ENCODE data around the gene CHRNA4.

CHRNA4 gene

DNA sequence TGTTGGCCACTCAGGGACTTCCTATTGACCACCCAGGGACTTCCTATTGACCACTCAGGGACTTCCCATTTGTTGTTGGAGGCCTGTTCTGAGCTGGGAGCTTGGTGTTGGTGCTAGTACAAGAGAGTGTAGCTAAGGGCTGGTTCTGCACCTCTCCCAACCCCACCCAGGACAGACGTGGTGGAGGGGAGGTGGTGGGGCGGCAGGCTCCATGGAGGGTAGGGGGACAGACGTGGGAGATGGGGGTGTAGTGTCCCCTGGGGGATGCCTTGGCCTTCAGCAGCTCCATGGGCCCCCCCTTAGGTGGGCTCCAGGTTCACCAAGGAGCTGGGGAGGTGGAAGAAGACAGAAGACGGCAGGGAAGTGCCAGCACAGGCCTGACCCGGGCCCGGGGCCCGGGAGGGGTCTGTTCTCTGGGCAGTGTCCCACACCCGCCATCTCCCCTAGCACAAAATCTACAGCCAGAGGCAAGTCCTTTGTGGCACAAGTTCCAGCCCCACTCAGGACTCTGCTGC, 33.9 kb downstream of the CHRNA4 start:
- Histone ChIP-seq H3K4me1 (ENCODE audit: low read depth, poor library complexity, severe bottlenecking) (peaks cover 3% of the 10 kb centered on the region), H4K20me1 (ENCODE audit: insufficient read depth) (no peaks in the 10 kb centered on the region), H3K36me3 (ENCODE audit: insufficient read depth) (no peaks in the 10 kb centered on the region), H3K27ac (no peak overlapping the region), H3K4me3 (IDR thresholded peaks at IDR 0.05; ENCODE audit: insufficient read depth, low read depth, low read length) (no peak overlapping the region), H3K4me2 (no peak overlapping the region), H3K79me2 (ENCODE audit: insufficient read depth, low read depth) (no peaks in the 10 kb centered on the region), H3K9ac (no peak overlapping the region), H3K27me3 (ENCODE audit: insufficient read depth, low read depth) (peaks cover 81% of the 10 kb centered on the region), H2AFZ (ENCODE audit: low read depth) (peak overlapping the region; percentile 10; the same call in 1 of the 2 replicates)
- TF ChIP-seq, protein P1, sequence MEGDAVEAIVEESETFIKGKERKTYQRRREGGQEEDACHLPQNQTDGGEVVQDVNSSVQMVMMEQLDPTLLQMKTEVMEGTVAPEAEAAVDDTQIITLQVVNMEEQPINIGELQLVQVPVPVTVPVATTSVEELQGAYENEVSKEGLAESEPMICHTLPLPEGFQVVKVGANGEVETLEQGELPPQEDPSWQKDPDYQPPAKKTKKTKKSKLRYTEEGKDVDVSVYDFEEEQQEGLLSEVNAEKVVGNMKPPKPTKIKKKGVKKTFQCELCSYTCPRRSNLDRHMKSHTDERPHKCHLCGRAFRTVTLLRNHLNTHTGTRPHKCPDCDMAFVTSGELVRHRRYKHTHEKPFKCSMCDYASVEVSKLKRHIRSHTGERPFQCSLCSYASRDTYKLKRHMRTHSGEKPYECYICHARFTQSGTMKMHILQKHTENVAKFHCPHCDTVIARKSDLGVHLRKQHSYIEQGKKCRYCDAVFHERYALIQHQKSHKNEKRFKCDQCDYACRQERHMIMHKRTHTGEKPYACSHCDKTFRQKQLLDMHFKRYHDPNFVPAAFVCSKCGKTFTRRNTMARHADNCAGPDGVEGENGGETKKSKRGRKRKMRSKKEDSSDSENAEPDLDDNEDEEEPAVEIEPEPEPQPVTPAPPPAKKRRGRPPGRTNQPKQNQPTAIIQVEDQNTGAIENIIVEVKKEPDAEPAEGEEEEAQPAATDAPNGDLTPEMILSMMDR (conservative IDR thresholded peaks at IDR 0.05; ENCODE audit: low read depth, low read length), result no peak

DNA sequence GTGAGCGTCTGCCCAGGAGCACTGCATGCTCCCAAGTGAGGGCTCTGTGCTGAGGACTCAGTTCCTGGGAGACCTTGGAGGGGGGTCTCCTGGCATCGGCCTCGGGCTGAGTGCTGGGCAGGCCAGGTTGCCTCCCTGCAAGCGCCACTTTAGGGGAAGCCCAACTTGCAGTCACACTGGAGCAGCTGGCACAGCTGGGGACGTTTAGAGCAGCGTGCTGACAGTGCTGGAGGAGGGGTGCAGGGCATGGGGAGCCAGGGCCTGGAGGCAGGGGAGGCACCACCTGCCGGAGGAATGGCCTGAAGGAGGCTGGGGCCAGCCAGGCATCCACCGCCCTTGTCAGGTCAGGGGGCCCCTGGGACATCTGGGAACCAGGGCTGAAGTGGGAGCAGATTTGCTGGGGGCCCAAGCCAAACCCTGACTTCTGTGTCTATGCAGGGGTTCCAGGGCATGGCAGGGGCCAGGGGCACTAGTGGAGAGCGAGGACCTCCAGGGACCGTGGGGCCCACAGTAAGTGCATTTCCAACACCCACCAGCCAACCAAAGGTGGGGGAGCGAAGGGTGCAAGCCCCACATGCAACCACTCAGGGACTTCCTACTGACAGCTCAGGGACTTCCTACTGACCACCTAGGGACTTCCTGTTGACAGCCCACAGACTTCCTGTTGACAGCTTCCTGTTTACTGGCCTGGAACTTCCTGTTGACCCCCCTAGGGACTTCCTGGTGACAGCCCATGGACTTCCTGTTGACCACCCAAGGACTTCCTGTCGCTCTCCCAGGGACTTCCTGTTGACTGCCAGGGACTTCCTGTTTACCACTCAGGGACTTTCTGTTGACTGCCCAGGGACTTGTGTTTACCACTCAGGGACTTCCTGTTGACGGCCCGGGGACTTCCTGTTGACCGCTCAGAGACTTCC, 34.6 kb downstream of the CHRNA4 start:
- Histone ChIP-seq H3K27ac (no peak overlapping the region), H3K4me2 (no peak overlapping the region), H3K27me3 (ENCODE audit: insufficient read depth, low read depth) (peaks cover 81% of the 10 kb centered on the region), H3K4me3 (IDR thresholded peaks at IDR 0.05; ENCODE audit: insufficient read depth, low read depth, low read length) (no peak overlapping the region), H4K20me1 (ENCODE audit: insufficient read depth) (no peaks in the 10 kb centered on the region), H3K36me3 (ENCODE audit: insufficient read depth) (no peaks in the 10 kb centered on the region), H3K9ac (no peak overlapping the region), H3K79me2 (ENCODE audit: insufficient read depth, low read depth) (no peaks in the 10 kb centered on the region), H3K4me1 (ENCODE audit: low read depth, poor library complexity, severe bottlenecking) (peaks cover 3% of the 10 kb centered on the region), H2AFZ (ENCODE audit: low read depth) (peak overlapping the region; percentile 10; the same call in 1 of the 2 replicates)
- TF ChIP-seq, protein P1 (conservative IDR thresholded peaks at IDR 0.05; ENCODE audit: low read depth, low read length), result no peak

DNA sequence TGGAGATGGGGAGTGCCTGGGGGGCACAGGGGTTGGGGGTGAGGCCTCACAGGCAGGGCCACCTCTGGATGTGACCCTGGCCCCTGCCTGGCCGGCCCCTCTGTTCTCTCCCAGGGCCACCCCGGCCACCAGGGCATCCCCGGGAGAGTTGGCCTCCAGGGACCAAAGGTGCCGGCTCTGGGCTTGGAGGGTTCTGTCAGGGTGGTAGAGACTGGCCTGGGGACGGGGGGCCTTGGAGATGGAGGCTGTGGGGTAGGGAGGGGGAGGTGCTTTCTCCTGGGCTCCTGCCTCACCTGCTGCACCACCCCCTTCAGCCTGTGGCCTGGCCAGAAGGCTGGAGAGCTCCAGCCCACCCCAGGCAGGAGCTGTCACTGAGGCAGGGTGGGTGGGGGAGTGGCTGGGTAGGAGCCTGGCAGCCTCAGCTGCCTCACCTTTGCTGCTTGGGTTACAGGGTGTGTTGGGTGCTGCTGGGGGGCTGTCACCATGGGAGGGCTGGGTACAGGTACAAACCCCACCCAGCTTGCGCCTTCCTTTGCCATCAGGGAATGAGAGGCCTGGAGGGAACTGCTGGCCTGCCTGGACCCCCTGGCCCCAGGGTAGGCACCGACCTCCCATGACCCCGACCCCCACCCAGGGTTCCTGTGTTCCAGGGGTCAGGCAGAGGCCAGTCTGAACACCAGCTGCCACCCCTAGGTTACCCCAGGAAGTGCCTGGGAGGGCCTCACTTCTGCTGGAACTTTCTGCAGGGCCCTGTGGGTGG, 35.4 kb downstream of the CHRNA4 start:
- no peaks in the 10 kb centered on the region for H3K79me2 ChIP-seq (ENCODE audit: insufficient read depth, low read depth)
- no peak overlapping the region for H3K4me3 ChIP-seq (IDR thresholded peaks at IDR 0.05; ENCODE audit: insufficient read depth, low read depth, low read length)
- H2AFZ ChIP-seq (ENCODE audit: low read depth), result no peak overlapping the region
- no peaks in the 10 kb centered on the region for H3K36me3 ChIP-seq (ENCODE audit: insufficient read depth)
- H3K4me1 ChIP-seq (ENCODE audit: low read depth, poor library complexity, severe bottlenecking), result peaks cover 3% of the 10 kb centered on the region
- TF ChIP-seq, protein P1 (conservative IDR thresholded peaks at IDR 0.05; ENCODE audit: low read depth, low read length), result no peak
- no peak overlapping the region for H3K9ac ChIP-seq
- H4K20me1 ChIP-seq (ENCODE audit: insufficient read depth), result no peaks in the 10 kb centered on the region
- H3K4me2 ChIP-seq, result no peak overlapping the region
- no peak overlapping the region for H3K27ac ChIP-seq
- peaks cover 81% of the 10 kb centered on the region for H3K27me3 ChIP-seq (ENCODE audit: insufficient read depth, low read depth)

DNA sequence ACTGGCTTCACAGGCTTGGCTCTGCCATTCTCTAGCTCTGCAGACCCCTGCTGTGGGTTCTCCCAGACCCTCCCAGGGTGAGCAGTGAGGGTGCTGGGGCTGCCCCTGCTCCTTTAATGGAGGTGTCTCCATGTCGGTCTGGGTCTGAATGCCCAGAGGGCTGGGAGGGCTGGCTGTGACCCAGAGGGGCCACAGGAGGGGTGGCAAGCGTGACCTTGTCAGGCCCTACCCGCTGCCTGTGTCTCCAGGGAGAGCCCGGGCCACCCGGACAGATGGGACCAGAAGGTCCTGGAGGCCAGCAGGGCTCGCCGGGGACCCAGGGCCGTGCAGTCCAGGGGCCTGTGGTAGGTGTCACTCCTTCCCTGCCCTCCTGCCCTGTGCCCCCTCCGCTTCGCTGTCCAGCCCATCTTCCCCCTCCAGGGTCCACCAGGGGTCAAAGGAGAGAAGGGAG, 36.1 kb downstream of the CHRNA4 start:
- no peak overlapping the region for H3K9ac ChIP-seq
- H4K20me1 ChIP-seq (ENCODE audit: insufficient read depth), result no peaks in the 10 kb centered on the region
- no peak overlapping the region for H3K4me2 ChIP-seq
- no peaks in the 10 kb centered on the region for H3K79me2 ChIP-seq (ENCODE audit: insufficient read depth, low read depth)
- H3K4me3 ChIP-seq (IDR thresholded peaks at IDR 0.05; ENCODE audit: insufficient read depth, low read depth, low read length), result no peak overlapping the region
- no peak overlapping the region for H3K27ac ChIP-seq
- TF ChIP-seq, protein P1 (conservative IDR thresholded peaks at IDR 0.05; ENCODE audit: low read depth, low read length), result no peak
- peaks cover 81% of the 10 kb centered on the region for H3K27me3 ChIP-seq (ENCODE audit: insufficient read depth, low read depth)
- no peaks in the 10 kb centered on the region for H3K36me3 ChIP-seq (ENCODE audit: insufficient read depth)
- no peak overlapping the region for H2AFZ ChIP-seq (ENCODE audit: low read depth)
- H3K4me1 ChIP-seq (ENCODE audit: low read depth, poor library complexity, severe bottlenecking), result peaks cover 3% of the 10 kb centered on the region
